Measurements from ENCODE around the gene TM6SF1. TPM values are rescaled to one million over a fixed set of nuclear protein-coding genes. Genes with fewer than 3 reads are reported as not detected.

Gene TM6SF1
- total and polyA plus RNA-seq, 11 donors: 2.6 to 9.4 (median 4.7) TPM

DNA sequence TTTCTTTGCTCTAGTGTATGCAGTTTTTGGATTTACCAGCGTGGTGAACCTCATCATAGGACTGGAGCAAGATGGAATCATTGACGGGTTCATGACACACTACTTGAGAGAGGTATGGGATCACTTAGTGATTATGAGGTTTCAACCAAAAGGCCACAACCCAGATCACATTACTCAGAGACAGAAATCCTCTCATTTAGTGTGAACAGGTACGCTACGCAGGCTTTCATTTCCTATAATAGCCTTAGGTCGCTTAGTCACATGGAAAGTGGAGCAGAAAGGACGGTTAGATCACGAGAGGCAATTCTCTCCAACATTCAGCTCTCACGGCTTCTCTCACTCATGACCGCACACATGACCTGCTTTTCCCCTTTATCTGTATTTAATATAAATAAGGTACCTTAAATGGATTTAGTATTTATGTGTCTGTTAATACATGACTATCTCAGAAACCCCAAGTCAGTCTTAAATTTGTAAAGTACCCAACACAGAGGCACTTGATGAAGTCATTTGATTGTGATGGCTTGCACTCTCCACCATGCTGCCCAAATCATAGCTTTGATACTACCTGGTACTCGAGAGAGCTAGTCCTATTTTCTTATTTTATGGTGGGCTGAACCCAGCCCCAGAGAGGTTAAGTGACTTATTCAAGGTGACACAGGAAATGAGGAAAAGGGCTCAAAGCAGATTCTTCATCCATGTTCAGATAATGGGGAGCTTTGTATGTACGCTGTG lies 8.6 kb downstream of the TM6SF1 start:
- intact Hi-C loops (cut with DNase I): no loop called here
- WGBS, 4 donors: 94 to 96% (median 95%) methylated on average over 11 of the region's 11 CpGs
- ATAC-seq: no peak

GRCh38 chr15:83118291-83118827 lies 10.9 kb downstream of the TM6SF1 start:
- intact Hi-C loops (cut with DNase I): no loop called here
- peaks cover 0 to 8% (median 4%) of the 10 kb centered on the region in 12 donors for H3K4me1 ChIP-seq
- TF ChIP-seq, protein P1, sequence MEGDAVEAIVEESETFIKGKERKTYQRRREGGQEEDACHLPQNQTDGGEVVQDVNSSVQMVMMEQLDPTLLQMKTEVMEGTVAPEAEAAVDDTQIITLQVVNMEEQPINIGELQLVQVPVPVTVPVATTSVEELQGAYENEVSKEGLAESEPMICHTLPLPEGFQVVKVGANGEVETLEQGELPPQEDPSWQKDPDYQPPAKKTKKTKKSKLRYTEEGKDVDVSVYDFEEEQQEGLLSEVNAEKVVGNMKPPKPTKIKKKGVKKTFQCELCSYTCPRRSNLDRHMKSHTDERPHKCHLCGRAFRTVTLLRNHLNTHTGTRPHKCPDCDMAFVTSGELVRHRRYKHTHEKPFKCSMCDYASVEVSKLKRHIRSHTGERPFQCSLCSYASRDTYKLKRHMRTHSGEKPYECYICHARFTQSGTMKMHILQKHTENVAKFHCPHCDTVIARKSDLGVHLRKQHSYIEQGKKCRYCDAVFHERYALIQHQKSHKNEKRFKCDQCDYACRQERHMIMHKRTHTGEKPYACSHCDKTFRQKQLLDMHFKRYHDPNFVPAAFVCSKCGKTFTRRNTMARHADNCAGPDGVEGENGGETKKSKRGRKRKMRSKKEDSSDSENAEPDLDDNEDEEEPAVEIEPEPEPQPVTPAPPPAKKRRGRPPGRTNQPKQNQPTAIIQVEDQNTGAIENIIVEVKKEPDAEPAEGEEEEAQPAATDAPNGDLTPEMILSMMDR (IDR thresholded peaks at IDR 0.05): no peak
- TF ChIP-seq POLR2A (IDR thresholded peaks at IDR 0.05): no peak
- no peaks in the 10 kb centered on the region for H3K27me3 ChIP-seq
- H3K36me3 ChIP-seq: peaks cover 0 to 51% (median 9%) of the 10 kb centered on the region in 9 donors
- no peaks in the 10 kb centered on the region for H3K9me3 ChIP-seq
- DNase-seq (no peak), ATAC-seq (no peak)
- H3K27ac ChIP-seq: no peak overlapping the region
- H3K4me3 ChIP-seq: no peak overlapping the region
- WGBS, 4 donors: 80 to 87% (median 82%) methylated on average over 6 of the region's 6 CpGs

More for the DNA sequence above, 8.6 kb downstream of the TM6SF1 start:
- Histone ChIP-seq H3K27ac (no peak overlapping the region), H3K9me3 (no peaks in the 10 kb centered on the region), H3K27me3 (no peaks in the 10 kb centered on the region), H3K4me3 (no peak overlapping the region), H3K36me3 (peaks cover 0 to 37% (median 7%) of the 10 kb centered on the region in 9 donors), H3K4me1 (peaks cover 0 to 24% (median 10%) of the 10 kb centered on the region in 12 donors)
- DNase-seq: no peak
- TF ChIP-seq POLR2A (IDR thresholded peaks at IDR 0.05): no peak
- TF ChIP-seq, protein P1 (IDR thresholded peaks at IDR 0.05): no peak

GRCh38 chr15:83118968-83119367 lies 11.5 kb downstream of the TM6SF1 start:
- TF ChIP-seq, protein P1 (IDR thresholded peaks at IDR 0.05): no peak
- no peak for TF ChIP-seq POLR2A (IDR thresholded peaks at IDR 0.05)
- H3K27ac ChIP-seq: no peak overlapping the region
- WGBS, 4 donors: 94 to 100% (median 95%) methylated on average over 4 of the region's 4 CpGs
- DNase-seq (no peak), ATAC-seq (no peak)
- peaks cover 0 to 3% (median 0%) of the 10 kb centered on the region in 12 donors for H3K4me1 ChIP-seq
- H3K36me3 ChIP-seq: peaks cover 0 to 46% (median 11%) of the 10 kb centered on the region in 9 donors
- no peaks in the 10 kb centered on the region for H3K9me3 ChIP-seq
- intact Hi-C loops (cut with DNase I): no loop called here
- no peaks in the 10 kb centered on the region for H3K27me3 ChIP-seq
- no peak overlapping the region for H3K4me3 ChIP-seq

DNA sequence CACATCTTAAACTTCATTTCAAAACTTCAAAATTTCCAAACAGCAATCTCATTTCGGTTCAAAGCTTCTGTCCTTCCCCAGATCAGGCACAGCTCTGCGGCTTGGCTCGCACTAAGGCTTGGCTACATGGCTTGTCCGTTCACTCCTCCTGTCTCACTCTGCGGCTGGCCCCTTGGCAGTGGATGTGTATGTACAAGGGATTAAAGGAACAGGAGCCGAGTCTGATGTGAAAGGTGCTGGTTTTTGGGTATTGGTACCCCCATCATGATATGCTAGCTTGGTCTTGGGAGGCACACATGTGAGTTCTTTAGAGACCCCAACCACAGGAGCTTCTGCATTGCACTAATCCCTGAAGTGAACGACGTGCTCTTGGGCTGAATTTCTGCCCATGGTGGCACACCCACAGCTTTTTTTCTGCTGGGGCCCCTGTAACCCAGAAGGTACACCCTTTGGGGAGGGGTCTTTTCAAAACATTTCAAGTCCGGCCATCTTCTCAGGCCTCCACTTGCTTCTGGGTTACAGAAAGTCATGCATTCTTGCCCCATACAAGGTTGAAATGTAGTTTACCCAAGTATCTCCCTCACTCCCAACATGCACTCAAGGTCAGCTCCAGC lies 12.6 kb downstream of the TM6SF1 start:
- Histone ChIP-seq H3K36me3 (peaks cover 0 to 37% (median 11%) of the 10 kb centered on the region in 9 donors), H3K9me3 (no peaks in the 10 kb centered on the region), H3K4me3 (no peak overlapping the region), H3K27ac (no peak overlapping the region), H3K27me3 (no peaks in the 10 kb centered on the region), H3K4me1 (peaks cover 0 to 3% (median 0%) of the 10 kb centered on the region in 12 donors)
- intact Hi-C loops (cut with DNase I): no loop called here
- TF ChIP-seq POLR2A (IDR thresholded peaks at IDR 0.05): no peak
- TF ChIP-seq, protein P1 (IDR thresholded peaks at IDR 0.05): no peak
- WGBS, 4 donors: 89 to 92% (median 92%) methylated on average over 9 of the region's 9 CpGs
- no peak for ATAC-seq
- DNase-seq: no peak

Measured in heart left ventricle (tissue), 16 donors.